Measurements from ENCODE around the gene ARHGAP23. TPM values are rescaled to one million over a fixed set of nuclear protein-coding genes. Genes with fewer than 3 reads are reported as not detected.

ARHGAP23 gene
- total RNA-seq, 5 donors from 2014 or later (not counting 1 experiment from before 2014, with no cell fraction given) = 0.40 to 1.2 (median 0.61) TPM

DNA sequence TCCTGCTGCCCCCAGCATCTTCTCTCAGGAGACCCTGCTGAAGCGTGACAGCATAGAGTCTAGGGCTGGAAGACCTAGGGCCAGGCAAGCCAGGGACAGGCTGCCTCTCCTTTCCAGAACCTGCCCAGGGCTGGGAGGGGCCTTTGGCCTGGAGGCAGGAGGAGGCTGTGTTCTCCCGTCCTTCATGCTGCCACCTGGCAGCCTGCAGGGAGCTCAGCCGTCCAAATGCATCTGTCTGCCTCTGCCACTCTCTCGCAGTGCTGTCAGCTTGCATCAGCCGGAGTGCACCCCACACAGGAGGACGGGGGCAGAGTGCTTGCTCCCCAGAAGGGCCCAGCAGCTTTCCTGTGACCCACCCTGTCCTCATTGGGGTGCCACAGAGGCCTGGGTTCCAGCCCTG is 31.3 kb downstream of the ARHGAP23 start:
- H3K27ac ChIP-seq (ENCODE audit: low read length) = no peak overlapping the region
- no peaks in the 10 kb centered on the region for H3K9me3 Mint-ChIP-seq
- DNase-seq (no peak), ATAC-seq (replicated peaks in 1 of 4) (no peak)
- ChIA-PET CTCF (no interaction called here), POLR2A (no interaction called here)
- H3K4me1 Mint-ChIP-seq = peaks cover 6% of the 10 kb centered on the region in 3 donors
- no peaks in the 10 kb centered on the region for H3K36me3 ChIP-seq (ENCODE audit: control insufficient read depth in 2 of 2, extremely low read depth in 1 of 2, insufficient read depth in 1 of 2, low read length in 1 of 2)
- 77% methylated on average over 5 of the region's 6 CpGs for WGBS (ENCODE audit: insufficient coverage)
- H3K27me3 Mint-ChIP-seq = peaks cover 13 to 31% of the 10 kb centered on the region in 2 donors
- H3K36me3 Mint-ChIP-seq = no peaks in the 10 kb centered on the region
- no peak overlapping the region for H3K4me3 ChIP-seq (ENCODE audit: control insufficient read depth in 1 of 2, extremely low read depth in 1 of 2, low read length in 1 of 2)
- no peak overlapping the region for H3K27ac Mint-ChIP-seq
- peaks cover 0 to 29% of the 10 kb centered on the region in 2 experiments for H3K27me3 ChIP-seq (replicated peaks in 1 of 2; ENCODE audit: control insufficient read depth in 2 of 2, extremely low read depth in 1 of 2, insufficient read depth in 2 of 2, low read length in 1 of 2)
- peaks cover 0 to 2% of the 10 kb centered on the region in 2 experiments for H3K4me1 ChIP-seq (ENCODE audit: control insufficient read depth in 1 of 2, extremely low read depth in 1 of 2, insufficient read depth in 2 of 2, low read length in 2 of 2)
- H3K4me3 Mint-ChIP-seq = no peak overlapping the region
- H3K9me3 ChIP-seq = no peaks in the 10 kb centered on the region

DNA sequence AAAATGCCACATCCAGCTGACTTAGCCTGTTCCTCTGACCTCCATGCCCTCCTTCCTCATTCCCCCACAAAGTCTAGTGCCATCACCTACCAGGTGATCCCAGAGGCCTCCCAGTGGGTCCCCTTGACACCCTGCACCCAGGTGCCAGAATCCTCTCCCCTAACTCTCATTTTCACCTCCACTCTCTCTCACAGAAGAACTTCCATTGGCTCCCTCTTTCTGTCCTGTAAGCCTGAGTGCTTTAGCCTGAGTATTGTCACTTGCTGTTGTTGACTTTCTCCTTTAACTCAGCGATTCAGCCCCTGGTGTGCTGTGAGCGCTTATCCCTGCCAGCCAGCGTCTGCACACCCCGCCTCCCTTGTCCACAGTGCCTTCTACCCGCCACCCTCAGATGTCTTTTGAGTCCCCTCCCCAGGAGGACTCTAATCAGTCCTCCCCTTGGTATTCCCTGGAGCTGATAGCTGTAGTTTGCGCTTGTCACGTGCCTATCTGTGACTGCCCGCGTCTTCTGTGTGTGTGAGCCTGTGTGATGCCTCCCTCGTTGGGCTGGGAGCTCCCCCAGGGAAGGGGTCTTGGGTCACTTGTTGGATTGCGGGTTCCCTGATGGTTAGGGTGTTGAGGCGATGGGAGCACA is 31.9 kb downstream of the ARHGAP23 start:
- CTCF ChIA-PET = no interaction called here

DNA sequence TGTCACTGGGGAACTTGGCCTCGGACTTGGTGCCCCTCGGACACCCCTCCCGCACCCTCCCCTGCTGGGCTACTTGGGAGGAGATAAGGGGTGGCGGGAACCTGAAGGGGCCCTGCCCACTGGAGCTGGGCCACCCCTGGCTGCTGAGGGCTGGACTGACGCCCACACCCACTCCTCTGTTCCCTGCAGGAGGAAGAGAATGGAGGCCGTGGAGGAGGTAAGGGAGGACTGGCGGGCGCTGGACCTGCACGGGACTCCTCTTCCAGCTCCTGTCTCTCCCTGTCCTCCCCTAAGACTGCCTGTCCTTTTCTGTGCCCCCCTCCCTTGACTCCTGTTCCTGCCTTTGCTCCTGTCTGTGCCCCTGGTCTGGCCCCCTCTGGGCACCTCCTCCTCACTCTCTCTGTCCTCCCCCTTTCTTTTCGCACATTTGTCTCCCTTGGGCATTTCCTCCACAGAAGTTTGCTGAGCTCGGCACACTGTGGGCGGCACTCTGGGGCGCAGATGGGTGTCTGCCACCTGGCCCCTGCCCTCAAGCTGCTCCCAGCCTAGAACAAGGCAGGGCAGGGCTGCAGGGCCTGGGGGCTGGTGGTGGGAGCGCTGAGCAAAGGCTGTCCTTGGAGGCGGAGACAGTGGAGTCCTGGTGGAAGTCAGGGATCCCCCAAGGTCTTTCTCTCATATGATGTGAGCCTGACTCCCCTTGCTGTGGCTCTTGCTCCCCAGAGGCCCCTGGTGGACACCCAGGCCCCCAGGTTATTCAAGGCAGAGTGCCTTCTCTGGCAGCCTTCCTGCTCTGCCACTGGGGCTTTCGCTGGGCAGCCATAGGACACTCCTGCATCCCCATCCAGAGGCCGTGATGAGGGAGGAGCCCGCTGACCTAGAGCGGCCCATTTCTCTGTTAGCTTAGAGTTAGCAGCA is 32.7 kb downstream of the ARHGAP23 start:
- ATAC-seq (replicated peaks in 1 of 4) (no peak), DNase-seq (no peak)
- no peak overlapping the region for H3K27ac ChIP-seq (ENCODE audit: low read length)
- no peaks in the 10 kb centered on the region for H3K9me3 ChIP-seq
- H3K4me3 ChIP-seq (ENCODE audit: control insufficient read depth in 1 of 2, extremely low read depth in 1 of 2, low read length in 1 of 2) = no peak overlapping the region
- WGBS (ENCODE audit: insufficient coverage) = 81% methylated on average over 10 of the region's 19 CpGs
- Mint-ChIP-seq H3K4me1 (no peaks in the 10 kb centered on the region), H3K36me3 (no peaks in the 10 kb centered on the region), H3K4me3 (no peak overlapping the region), H3K27ac (no peak overlapping the region), H3K9me3 (no peaks in the 10 kb centered on the region), H3K27me3 (peaks cover 5 to 21% of the 10 kb centered on the region in 2 donors)
- H3K4me1 ChIP-seq (ENCODE audit: control insufficient read depth in 1 of 2, extremely low read depth in 1 of 2, insufficient read depth in 2 of 2, low read length in 2 of 2) = no peaks in the 10 kb centered on the region
- no peaks in the 10 kb centered on the region for H3K36me3 ChIP-seq (ENCODE audit: control insufficient read depth in 2 of 2, extremely low read depth in 1 of 2, insufficient read depth in 1 of 2, low read length in 1 of 2)
- POLR2A ChIA-PET = no interaction called here
- CTCF ChIA-PET = no interaction called here
- H3K27me3 ChIP-seq (replicated peaks in 1 of 2; ENCODE audit: control insufficient read depth in 2 of 2, extremely low read depth in 1 of 2, insufficient read depth in 2 of 2, low read length in 1 of 2) = peaks cover 0 to 20% of the 10 kb centered on the region in 2 experiments

More for the DNA sequence above, 31.9 kb downstream of the ARHGAP23 start:
- H3K27ac Mint-ChIP-seq = peak overlapping the region in 1 of 2 donors; percentile 18
- DNase-seq (no peak), ATAC-seq (replicated peaks in 1 of 4) (no peak)
- WGBS (ENCODE audit: insufficient coverage) = 88% methylated on average over 10 of the region's 12 CpGs
- Histone ChIP-seq H3K27me3 (replicated peaks in 1 of 2; ENCODE audit: control insufficient read depth in 2 of 2, extremely low read depth in 1 of 2, insufficient read depth in 2 of 2, low read length in 1 of 2) (peaks cover 0 to 27% of the 10 kb centered on the region in 2 experiments), H3K4me3 (ENCODE audit: control insufficient read depth in 1 of 2, extremely low read depth in 1 of 2, low read length in 1 of 2) (no peak overlapping the region), H3K36me3 (ENCODE audit: control insufficient read depth in 2 of 2, extremely low read depth in 1 of 2, insufficient read depth in 1 of 2, low read length in 1 of 2) (no peaks in the 10 kb centered on the region), H3K27ac (ENCODE audit: low read length) (no peak overlapping the region), H3K4me1 (ENCODE audit: control insufficient read depth in 1 of 2, extremely low read depth in 1 of 2, insufficient read depth in 2 of 2, low read length in 2 of 2) (no peaks in the 10 kb centered on the region), H3K9me3 (no peaks in the 10 kb centered on the region)
- peaks cover 0 to under 1% (median under 1%) of the 10 kb centered on the region in 3 donors for H3K4me1 Mint-ChIP-seq
- POLR2A ChIA-PET = no interaction called here
- peaks cover 6 to 25% of the 10 kb centered on the region in 2 donors for H3K27me3 Mint-ChIP-seq
- no peaks in the 10 kb centered on the region for H3K9me3 Mint-ChIP-seq
- H3K36me3 Mint-ChIP-seq = no peaks in the 10 kb centered on the region
- no peak overlapping the region for H3K4me3 Mint-ChIP-seq

DNA sequence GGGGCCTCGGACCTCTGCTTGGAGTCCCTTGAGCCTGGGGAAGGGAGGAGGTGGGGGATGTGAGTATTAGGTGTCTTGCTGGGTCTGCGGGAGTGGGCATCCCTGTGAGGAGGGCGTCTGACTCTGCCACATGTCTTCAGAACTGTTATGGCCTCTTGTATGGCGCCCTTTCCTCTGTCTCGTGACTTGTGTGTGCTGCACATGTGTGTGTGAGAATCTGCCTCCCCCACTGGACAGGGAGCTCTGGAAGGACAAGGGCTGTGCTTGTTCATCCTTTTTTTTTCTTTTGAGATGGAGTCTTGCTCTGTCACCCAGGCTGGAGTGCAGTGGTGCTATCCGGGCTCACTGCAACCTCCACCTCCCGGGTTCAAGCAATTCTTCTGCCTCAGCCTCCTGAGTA is 33.4 kb downstream of the ARHGAP23 start:
- ChIA-PET POLR2A (no interaction called here), CTCF (no interaction called here)
- Histone ChIP-seq H3K27me3 (replicated peaks in 1 of 2; ENCODE audit: control insufficient read depth in 2 of 2, extremely low read depth in 1 of 2, insufficient read depth in 2 of 2, low read length in 1 of 2) (peaks cover 0 to 13% of the 10 kb centered on the region in 2 experiments), H3K36me3 (ENCODE audit: control insufficient read depth in 2 of 2, extremely low read depth in 1 of 2, insufficient read depth in 1 of 2, low read length in 1 of 2) (no peaks in the 10 kb centered on the region), H3K4me1 (ENCODE audit: control insufficient read depth in 1 of 2, extremely low read depth in 1 of 2, insufficient read depth in 2 of 2, low read length in 2 of 2) (no peaks in the 10 kb centered on the region), H3K9me3 (no peaks in the 10 kb centered on the region), H3K4me3 (ENCODE audit: control insufficient read depth in 1 of 2, extremely low read depth in 1 of 2, low read length in 1 of 2) (no peak overlapping the region), H3K27ac (ENCODE audit: low read length) (no peak overlapping the region)
- H3K27me3 Mint-ChIP-seq = peaks cover 5 to 14% of the 10 kb centered on the region in 2 donors
- H3K36me3 Mint-ChIP-seq = no peaks in the 10 kb centered on the region
- 83% methylated on average over 3 of the region's 7 CpGs for WGBS (ENCODE audit: insufficient coverage)
- H3K9me3 Mint-ChIP-seq = no peaks in the 10 kb centered on the region
- no peak overlapping the region for H3K27ac Mint-ChIP-seq
- DNase-seq (no peak), ATAC-seq (replicated peaks in 1 of 4) (no peak)
- H3K4me1 Mint-ChIP-seq = no peaks in the 10 kb centered on the region
- no peak overlapping the region for H3K4me3 Mint-ChIP-seq

DNA sequence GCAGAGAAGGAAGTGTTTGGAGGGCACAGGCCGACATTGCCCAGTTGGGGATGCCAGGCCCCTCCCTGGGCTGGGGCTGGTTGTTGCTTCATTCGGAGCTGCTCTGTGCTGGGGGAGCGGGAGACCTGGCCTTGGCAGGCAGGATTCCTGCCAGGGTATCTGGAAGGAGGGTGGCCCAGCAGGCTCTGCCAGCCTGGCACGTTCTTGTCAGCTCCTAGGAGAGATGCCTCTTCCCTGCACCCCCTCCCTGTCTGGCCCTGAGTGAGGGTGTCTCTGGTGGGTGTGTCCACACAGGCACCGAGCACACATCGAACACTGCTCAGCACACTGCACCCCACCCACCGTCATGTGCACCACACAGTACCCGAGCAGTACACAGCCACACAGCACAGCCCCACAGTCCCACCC is 35.2 kb downstream of the ARHGAP23 start:
- peaks cover 0 to 11% of the 10 kb centered on the region in 2 donors for H3K27me3 Mint-ChIP-seq
- ChIA-PET POLR2A (no interaction called here), CTCF (no interaction called here)
- Histone ChIP-seq H3K27me3 (replicated peaks in 1 of 2; ENCODE audit: control insufficient read depth in 2 of 2, extremely low read depth in 1 of 2, insufficient read depth in 2 of 2, low read length in 1 of 2) (peaks cover 0 to 13% of the 10 kb centered on the region in 2 experiments), H3K4me3 (ENCODE audit: control insufficient read depth in 1 of 2, extremely low read depth in 1 of 2, low read length in 1 of 2) (no peak overlapping the region), H3K4me1 (ENCODE audit: control insufficient read depth in 1 of 2, extremely low read depth in 1 of 2, insufficient read depth in 2 of 2, low read length in 2 of 2) (no peaks in the 10 kb centered on the region), H3K36me3 (ENCODE audit: control insufficient read depth in 2 of 2, extremely low read depth in 1 of 2, insufficient read depth in 1 of 2, low read length in 1 of 2) (no peaks in the 10 kb centered on the region), H3K27ac (ENCODE audit: low read length) (no peak overlapping the region), H3K9me3 (no peaks in the 10 kb centered on the region)
- no peaks in the 10 kb centered on the region for H3K36me3 Mint-ChIP-seq
- H3K4me1 Mint-ChIP-seq = no peaks in the 10 kb centered on the region
- no peak for DNase-seq
- no peak overlapping the region for H3K27ac Mint-ChIP-seq
- H3K4me3 Mint-ChIP-seq = no peak overlapping the region
- no peak for ATAC-seq (replicated peaks in 1 of 4)
- no peaks in the 10 kb centered on the region for H3K9me3 Mint-ChIP-seq
- 89% methylated on average over 7 of the region's 8 CpGs for WGBS (ENCODE audit: insufficient coverage)

DNA sequence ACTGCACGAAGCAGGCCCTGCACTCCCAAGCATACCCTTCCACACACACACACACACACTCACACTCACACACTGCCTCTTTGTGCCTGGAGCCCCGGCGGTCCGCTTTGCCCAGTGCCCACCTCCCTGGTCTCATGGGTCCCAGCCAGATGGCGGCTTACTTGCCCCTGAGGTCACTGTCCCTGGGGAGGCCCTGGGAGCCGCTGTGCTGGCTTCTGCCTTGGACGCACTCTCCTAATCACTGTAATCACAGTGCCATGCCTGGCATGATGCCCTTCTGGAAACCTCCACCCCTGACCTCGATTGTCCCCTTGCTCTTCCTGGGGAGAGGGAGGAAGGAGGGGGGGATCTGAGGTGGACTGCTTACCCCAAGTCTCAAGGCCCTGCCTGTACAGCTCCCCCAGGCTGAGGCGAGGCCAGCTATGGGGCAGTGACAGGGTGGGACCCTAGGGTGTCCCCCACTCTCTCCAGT is 36.0 kb downstream of the ARHGAP23 start:
- peaks cover 0 to 11% of the 10 kb centered on the region in 2 donors for H3K27me3 Mint-ChIP-seq
- Histone ChIP-seq H3K27me3 (replicated peaks in 1 of 2; ENCODE audit: control insufficient read depth in 2 of 2, extremely low read depth in 1 of 2, insufficient read depth in 2 of 2, low read length in 1 of 2) (peaks cover 0 to 17% of the 10 kb centered on the region in 2 experiments), H3K36me3 (ENCODE audit: control insufficient read depth in 2 of 2, extremely low read depth in 1 of 2, insufficient read depth in 1 of 2, low read length in 1 of 2) (no peaks in the 10 kb centered on the region), H3K9me3 (no peaks in the 10 kb centered on the region), H3K27ac (ENCODE audit: low read length) (no peak overlapping the region), H3K4me1 (ENCODE audit: control insufficient read depth in 1 of 2, extremely low read depth in 1 of 2, insufficient read depth in 2 of 2, low read length in 2 of 2) (no peaks in the 10 kb centered on the region), H3K4me3 (ENCODE audit: control insufficient read depth in 1 of 2, extremely low read depth in 1 of 2, low read length in 1 of 2) (no peak overlapping the region)
- ChIA-PET CTCF (no interaction called here), POLR2A (no interaction called here)
- no peaks in the 10 kb centered on the region for H3K36me3 Mint-ChIP-seq
- WGBS (ENCODE audit: insufficient coverage) = 97% methylated on average over 5 of the region's 9 CpGs
- no peaks in the 10 kb centered on the region for H3K9me3 Mint-ChIP-seq
- no peak overlapping the region for H3K4me3 Mint-ChIP-seq
- no peaks in the 10 kb centered on the region for H3K4me1 Mint-ChIP-seq
- ATAC-seq (replicated peaks in 1 of 4) (no peak), DNase-seq (no peak)
- H3K27ac Mint-ChIP-seq = no peak overlapping the region

Data from T-cell (primary cell).